A549 (cell line): ENCODE data around the gene TSPAN8.

Source experiments
- JUN ChIP-seq, 2 experiments: fragments of >200 bp; sonication (Bioruptor Twin); formaldehyde crosslinking; IDR thresholded peaks; 2 replicates in 1 of 2; 3 replicates in 1 of 2; pipeline ENCODE4 v1.6.1; 2016 to 2017
- MAZ ChIP-seq: fragments of 150-350 bp; IDR thresholded peaks from 2 replicates; pipeline ENCODE4 v1.6.1; 2014; ENCODE audit warnings: antibody characterized with exemption, low read depth, low read length, borderline replicate concordance
- POLR2A ChIP-seq: IDR thresholded peaks from 2 replicates; pipeline ENCODE4 v1.6.1; 2012; ENCODE audit warnings: mild to moderate bottlenecking, low read length
- RFX5 ChIP-seq: fragments of 450-650 bp; IDR thresholded peaks from 2 replicates; pipeline ENCODE4 v1.7.1; 2014; ENCODE audit warnings: antibody characterized with exemption, mild to moderate bottlenecking, moderate library complexity
- TF ChIP-seq, protein P1 (sequence below): fragments of 450-650 bp; IDR thresholded peaks from 2 replicates; pipeline ENCODE4 v1.6.1; 2014; ENCODE audit warnings: antibody characterized with exemption
- TF ChIP-seq, protein P2 (sequence below): fragments of >200 bp; sonication (Bioruptor Twin); formaldehyde crosslinking; IDR thresholded peaks from 3 replicates; pipeline ENCODE4 v1.5.1; 2016

DNA sequence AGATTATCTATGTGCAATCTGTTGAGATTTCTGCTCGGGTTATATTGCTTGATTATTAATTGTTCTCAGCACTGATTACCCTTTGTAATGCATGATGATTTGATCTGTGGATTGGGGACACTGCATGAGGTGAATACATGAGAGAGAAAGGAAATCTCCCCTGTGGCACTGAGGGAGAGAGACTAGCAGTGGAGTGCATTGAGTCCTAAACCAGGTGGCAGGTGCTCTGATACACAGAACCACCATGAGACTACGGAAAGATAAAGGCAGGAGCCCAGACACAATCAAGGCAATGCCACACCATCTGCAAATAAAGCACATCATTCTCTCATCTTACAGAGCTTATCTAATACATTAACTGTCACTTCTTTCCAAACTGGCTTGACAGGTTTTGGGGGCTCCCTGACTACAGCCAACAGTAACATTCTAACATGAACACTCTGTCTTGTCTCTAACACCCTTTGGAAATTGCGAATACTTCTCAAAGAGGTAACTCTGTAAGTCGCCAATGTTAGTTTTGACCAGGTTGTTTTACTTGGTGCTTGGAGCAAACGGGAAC is 37.6 kb upstream of the TSPAN8 start:
- TF ChIP-seq, protein P1, sequence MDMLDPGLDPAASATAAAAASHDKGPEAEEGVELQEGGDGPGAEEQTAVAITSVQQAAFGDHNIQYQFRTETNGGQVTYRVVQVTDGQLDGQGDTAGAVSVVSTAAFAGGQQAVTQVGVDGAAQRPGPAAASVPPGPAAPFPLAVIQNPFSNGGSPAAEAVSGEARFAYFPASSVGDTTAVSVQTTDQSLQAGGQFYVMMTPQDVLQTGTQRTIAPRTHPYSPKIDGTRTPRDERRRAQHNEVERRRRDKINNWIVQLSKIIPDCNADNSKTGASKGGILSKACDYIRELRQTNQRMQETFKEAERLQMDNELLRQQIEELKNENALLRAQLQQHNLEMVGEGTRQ: no peak
- TF ChIP-seq, protein P2, sequence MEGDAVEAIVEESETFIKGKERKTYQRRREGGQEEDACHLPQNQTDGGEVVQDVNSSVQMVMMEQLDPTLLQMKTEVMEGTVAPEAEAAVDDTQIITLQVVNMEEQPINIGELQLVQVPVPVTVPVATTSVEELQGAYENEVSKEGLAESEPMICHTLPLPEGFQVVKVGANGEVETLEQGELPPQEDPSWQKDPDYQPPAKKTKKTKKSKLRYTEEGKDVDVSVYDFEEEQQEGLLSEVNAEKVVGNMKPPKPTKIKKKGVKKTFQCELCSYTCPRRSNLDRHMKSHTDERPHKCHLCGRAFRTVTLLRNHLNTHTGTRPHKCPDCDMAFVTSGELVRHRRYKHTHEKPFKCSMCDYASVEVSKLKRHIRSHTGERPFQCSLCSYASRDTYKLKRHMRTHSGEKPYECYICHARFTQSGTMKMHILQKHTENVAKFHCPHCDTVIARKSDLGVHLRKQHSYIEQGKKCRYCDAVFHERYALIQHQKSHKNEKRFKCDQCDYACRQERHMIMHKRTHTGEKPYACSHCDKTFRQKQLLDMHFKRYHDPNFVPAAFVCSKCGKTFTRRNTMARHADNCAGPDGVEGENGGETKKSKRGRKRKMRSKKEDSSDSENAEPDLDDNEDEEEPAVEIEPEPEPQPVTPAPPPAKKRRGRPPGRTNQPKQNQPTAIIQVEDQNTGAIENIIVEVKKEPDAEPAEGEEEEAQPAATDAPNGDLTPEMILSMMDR: no peak
- TF ChIP-seq MAZ (no peak), RFX5 (no peak), POLR2A (no peak), JUN (IDR thresholded peaks at IDR 0.05) (no peak)
